ENCODE data around the gene TOP1.

TOP1 gene

GRCh38 chr20:41009946-41010345 lies 18.7 kb upstream of the TOP1 start:
- CTCF ChIA-PET, result interaction anchor here (0.6 kb wide), 2 partner anchors 50 to 326 kb away, joined by 3 read pairs; no protein-coding TSS in a partner anchor
- Histone ChIP-seq H3K4me1 (ENCODE audit: control insufficient read depth, insufficient read depth, low read length) (no peaks in the 10 kb centered on the region), H3K27ac (ENCODE audit: extremely low read depth, low read depth, low read length) (no peak overlapping the region), H3K4me3 (ENCODE audit: low read depth, low read length) (no peak overlapping the region), H3K9me3 (ENCODE audit: control insufficient read depth, insufficient read depth, low read depth, low read length) (no peaks in the 10 kb centered on the region), H3K36me3 (ENCODE audit: control insufficient read depth in 2 of 2, insufficient read depth in 1 of 2, low read length in 2 of 2) (no peaks in the 10 kb centered on the region)
- POLR2A ChIA-PET, result interaction anchor here (1.1 to 1.6 kb wide), 2 partner anchors 19 to 26 kb away, joined by 3 read pairs; no protein-coding TSS in a partner anchor
- no peak for TF ChIP-seq ZNF558 (tag by site-specific recombination; IDR thresholded peaks at IDR 0.05)
- TF ChIP-seq PRDM10 (tag by site-specific recombination; IDR thresholded peaks at IDR 0.05), result no peak

- no peak for TF ChIP-seq KLF10 (tag by site-specific recombination; IDR thresholded peaks at IDR 0.05)
- TF ChIP-seq ZNF600 (tag by site-specific recombination; IDR thresholded peaks at IDR 0.05), result no peak
- TF ChIP-seq ZSCAN5A (tag by site-specific recombination; IDR thresholded peaks at IDR 0.05), result no peak
- TF ChIP-seq ZNF610 (tag by site-specific recombination; IDR thresholded peaks at IDR 0.05; ENCODE audit: borderline replicate concordance), result no peak
- no peak for TF ChIP-seq BCL11B (tag by site-specific recombination; IDR thresholded peaks at IDR 0.05; ENCODE audit: low read depth)
- no peak for TF ChIP-seq ZNF677 (tag by site-specific recombination; IDR thresholded peaks at IDR 0.05)
- TF ChIP-seq ZSCAN23 (tag by site-specific recombination; IDR thresholded peaks at IDR 0.05), result no peak
- no peak for TF ChIP-seq KLF7 (tag by site-specific recombination; IDR thresholded peaks at IDR 0.05; ENCODE audit: borderline replicate concordance)
- no peak for TF ChIP-seq REPIN1 (tag by site-specific recombination; IDR thresholded peaks at IDR 0.05; ENCODE audit: low read depth)
- no peak for TF ChIP-seq KLF17 (tag by site-specific recombination; IDR thresholded peaks at IDR 0.05)
- no peak for TF ChIP-seq ZNF354C (tag by site-specific recombination; IDR thresholded peaks at IDR 0.05; ENCODE audit: borderline replicate concordance, low read depth)
- TF ChIP-seq, protein P1, sequence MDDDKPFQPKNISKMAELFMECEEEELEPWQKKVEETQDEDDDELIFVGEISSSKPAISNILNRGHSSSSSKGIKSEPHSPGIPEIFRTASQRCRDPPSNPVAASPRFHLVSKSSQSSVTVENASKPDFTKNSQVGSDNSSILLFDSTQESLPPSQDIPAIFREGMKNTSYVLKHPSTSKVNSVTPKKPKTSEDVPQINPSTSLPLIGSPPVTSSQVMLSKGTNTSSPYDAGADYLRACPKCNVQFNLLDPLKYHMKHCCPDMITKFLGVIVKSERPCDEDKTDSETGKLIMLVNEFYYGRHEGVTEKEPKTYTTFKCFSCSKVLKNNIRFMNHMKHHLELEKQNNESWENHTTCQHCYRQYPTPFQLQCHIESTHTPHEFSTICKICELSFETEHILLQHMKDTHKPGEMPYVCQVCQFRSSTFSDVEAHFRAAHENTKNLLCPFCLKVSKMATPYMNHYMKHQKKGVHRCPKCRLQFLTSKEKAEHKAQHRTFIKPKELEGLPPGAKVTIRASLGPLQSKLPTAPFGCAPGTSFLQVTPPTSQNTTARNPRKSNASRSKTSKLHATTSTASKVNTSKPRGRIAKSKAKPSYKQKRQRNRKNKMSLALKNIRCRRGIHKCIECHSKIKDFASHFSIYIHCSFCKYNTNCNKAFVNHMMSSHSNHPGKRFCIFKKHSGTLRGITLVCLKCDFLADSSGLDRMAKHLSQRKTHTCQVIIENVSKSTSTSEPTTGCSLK (tag by site-specific recombination; IDR thresholded peaks at IDR 0.05), result no peak
- TF ChIP-seq ZNF561 (tag by site-specific recombination; IDR thresholded peaks at IDR 0.05; ENCODE audit: borderline replicate concordance), result no peak
- no peak for TF ChIP-seq ZNF184 (tag by site-specific recombination; IDR thresholded peaks at IDR 0.05)
- TF ChIP-seq, protein P2, sequence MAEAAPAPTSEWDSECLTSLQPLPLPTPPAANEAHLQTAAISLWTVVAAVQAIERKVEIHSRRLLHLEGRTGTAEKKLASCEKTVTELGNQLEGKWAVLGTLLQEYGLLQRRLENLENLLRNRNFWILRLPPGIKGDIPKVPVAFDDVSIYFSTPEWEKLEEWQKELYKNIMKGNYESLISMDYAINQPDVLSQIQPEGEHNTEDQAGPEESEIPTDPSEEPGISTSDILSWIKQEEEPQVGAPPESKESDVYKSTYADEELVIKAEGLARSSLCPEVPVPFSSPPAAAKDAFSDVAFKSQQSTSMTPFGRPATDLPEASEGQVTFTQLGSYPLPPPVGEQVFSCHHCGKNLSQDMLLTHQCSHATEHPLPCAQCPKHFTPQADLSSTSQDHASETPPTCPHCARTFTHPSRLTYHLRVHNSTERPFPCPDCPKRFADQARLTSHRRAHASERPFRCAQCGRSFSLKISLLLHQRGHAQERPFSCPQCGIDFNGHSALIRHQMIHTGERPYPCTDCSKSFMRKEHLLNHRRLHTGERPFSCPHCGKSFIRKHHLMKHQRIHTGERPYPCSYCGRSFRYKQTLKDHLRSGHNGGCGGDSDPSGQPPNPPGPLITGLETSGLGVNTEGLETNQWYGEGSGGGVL (tag by site-specific recombination; IDR thresholded peaks at IDR 0.05), result no peak
- no peak for TF ChIP-seq GLIS1 (tag by site-specific recombination; IDR thresholded peaks at IDR 0.05)
- TF ChIP-seq ZNF175 (tag by site-specific recombination; IDR thresholded peaks at IDR 0.05), result no peak
- no peak for TF ChIP-seq ZBTB10 (tag by site-specific recombination; IDR thresholded peaks at IDR 0.05)
- no peak for TF ChIP-seq ZNF423 (tag by site-specific recombination; IDR thresholded peaks at IDR 0.05)
- CTCF ChIA-PET, result interaction anchor here (0.6 to 1.0 kb wide), 4 partner anchors 20 to 124 kb away, joined by 3 to 5 read pairs (median 3); no protein-coding TSS in a partner anchor
- POLR2A ChIA-PET, result no interaction called here
- Histone ChIP-seq H3K4me3 (ENCODE audit: low read depth, low read length) (no peak overlapping the region), H3K36me3 (ENCODE audit: control insufficient read depth in 2 of 2, insufficient read depth in 1 of 2, low read length in 2 of 2) (no peaks in the 10 kb centered on the region), H3K9me3 (ENCODE audit: control insufficient read depth, insufficient read depth, low read depth, low read length) (no peaks in the 10 kb centered on the region), H3K27ac (ENCODE audit: extremely low read depth, low read depth, low read length) (no peak overlapping the region), H3K4me1 (ENCODE audit: control insufficient read depth, insufficient read depth, low read length) (no peaks in the 10 kb centered on the region)
Observed at GRCh38 chr20:41011551-41012067, 17.0 kb upstream of the TOP1 start.

Measured in HEK293 (cell line).